SK-N-MC (cell line): Measurements from ENCODE around the gene RNF130.

ENCODE experiments used
- EZH2 ChIP-seq: fragments of 200-600 bp; sonication (generic); IDR thresholded peaks from one replicate; pipeline ENCODE4 v1.6.1; 2017; ENCODE audit warnings: antibody characterized with exemption
- POLR2AphosphoS5 ChIP-seq: IDR thresholded peaks from 2 replicates; pipeline ENCODE4 v1.6.1; 2012; ENCODE audit warnings: mild to moderate bottlenecking, low read depth, low read length, borderline replicate concordance

DNA sequence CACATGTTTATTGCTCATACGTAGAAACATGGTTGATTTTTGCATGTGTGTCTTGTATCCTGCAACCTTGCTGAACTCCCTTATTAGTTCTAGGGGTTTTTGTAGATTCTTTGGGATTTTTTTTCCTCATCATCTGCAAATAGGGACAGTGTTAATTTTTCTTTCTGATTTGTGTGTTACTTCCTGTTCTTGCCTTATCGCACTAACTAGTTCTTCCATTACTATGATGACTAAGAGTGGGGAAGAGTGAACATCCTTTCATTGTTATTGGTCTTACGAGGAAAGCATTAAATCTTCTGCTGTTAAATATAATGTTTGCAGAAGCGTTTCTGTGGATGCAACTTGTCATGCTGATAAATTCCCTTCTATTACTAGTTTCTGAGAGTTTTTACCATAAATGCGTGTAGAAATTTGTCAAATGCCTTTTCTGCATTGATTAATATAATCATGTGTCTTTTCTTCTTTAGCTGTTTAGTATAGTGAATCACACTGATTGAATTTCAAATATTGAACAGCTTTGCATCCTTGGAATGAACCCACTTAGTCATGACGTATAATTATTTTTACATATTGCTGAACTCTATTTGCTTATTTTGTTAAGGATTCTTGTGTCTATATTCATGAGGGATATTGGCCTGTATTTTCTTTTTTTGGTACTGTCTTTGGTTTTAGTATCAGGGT lies 32.1 kb upstream of the RNF130 start:
- TF ChIP-seq EZH2 (no peak), POLR2AphosphoS5 (no peak)
